GM18873 (cell line): ENCODE measurements around the gene GAPT.

Source experiments
- ATAC-seq: cut with Tn5 transposase; IDR thresholded peaks from one replicate; pipeline ENCODE4 v1.9.1; 2021; ENCODE audit warnings: mild to moderate bottlenecking, moderate library complexity, moderate number of reproducible peaks; ENCODE audit not compliant: unreplicated experiment, low FRiP score

Gene GAPT

DNA sequence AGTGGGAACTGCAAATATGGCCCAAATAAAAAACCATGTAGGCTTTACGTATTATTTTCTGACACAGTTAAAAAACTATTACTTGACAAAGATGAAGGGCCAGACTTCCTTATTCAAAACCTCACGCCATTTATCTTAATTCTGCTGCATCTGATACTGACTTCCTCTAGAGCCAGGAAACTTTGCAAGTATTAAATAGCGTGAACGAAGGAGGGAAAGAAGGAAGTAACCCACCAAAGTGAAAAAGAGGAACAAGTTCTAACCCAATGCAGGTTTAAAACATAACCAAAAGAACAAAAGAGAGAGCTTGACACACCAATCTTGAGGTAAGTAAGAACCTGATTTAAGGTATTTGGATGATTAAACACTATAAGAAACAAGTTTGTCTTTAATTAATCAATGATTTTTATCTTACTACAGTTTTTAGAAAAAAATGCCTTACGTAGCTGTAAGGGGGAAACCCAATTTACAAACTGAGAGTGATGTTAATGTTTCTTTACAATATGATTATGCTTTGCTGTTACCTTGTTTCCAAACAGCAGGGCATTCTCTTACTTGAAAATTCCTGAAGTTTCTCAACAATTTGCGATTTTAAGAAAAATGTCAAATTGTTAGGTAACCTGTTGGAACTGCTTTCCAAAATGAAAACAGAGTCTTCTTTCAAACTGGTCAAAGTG, at the start of gene GAPT:
Gene GAPT, plus strand, starts transcription at position 220 of the 677 bp plus-strand sequence. CDS start 3,102 bp downstream, outside the sequence.
- ATAC-seq, result no peak

DNA sequence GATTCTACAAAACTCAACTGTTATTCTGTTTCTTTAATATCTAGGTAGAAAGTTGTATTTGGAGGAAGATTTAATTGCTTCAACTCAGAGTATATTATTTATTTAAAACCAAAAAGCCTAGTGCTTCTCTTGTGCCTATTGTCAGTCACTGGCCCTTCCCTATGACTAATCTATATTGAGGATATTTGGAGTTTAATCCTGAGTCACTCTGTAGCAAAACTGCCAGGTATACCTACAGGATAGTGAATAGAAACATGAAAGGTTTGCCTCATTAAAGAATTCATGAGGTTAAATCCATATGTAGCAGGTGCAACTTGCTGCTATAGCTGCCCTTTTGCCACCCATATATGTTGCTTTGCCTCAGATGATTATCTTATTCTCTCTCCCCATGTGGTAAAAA, 46.4 kb upstream of the GAPT start:
- no peak for ATAC-seq

DNA sequence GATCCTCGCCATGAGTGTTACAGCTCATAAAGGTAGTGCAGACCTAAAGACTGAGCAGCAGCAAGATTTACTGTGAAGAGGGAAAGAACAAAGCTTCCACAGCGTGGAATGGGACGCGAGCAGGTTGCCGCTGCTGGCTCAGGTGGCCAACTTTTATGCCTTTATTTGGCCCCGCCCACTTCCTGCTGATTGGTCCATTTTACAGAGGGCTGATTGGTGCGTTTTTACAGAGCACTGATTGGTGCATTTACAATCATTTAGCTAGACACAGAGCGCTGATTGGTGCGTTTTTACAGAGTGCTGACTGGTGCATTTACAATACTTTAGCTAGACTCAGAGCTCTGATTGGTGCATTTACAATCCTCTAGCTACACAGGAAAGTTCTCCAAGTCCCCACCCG, 45.2 kb upstream of the GAPT start:
- no peak for ATAC-seq

DNA sequence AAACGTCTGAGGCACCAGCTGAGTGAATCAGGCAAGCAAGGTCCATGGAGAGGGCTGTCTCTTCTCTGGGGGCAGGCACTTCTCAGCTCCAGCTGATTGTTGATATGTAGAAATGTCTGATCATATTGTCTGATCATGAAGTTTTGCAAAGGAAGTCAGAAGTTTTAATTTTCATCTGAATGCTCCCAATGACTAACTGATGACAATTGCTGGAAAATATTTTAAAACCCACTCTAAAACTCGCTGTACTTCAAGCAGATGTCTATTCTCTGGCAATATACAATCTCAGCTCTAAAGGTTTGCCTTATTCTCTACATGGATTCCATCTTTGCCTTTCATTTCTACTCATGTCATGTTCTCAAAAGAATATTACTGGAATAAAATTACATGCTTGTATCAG, 44.0 kb upstream of the GAPT start:
- ATAC-seq, result no peak

DNA sequence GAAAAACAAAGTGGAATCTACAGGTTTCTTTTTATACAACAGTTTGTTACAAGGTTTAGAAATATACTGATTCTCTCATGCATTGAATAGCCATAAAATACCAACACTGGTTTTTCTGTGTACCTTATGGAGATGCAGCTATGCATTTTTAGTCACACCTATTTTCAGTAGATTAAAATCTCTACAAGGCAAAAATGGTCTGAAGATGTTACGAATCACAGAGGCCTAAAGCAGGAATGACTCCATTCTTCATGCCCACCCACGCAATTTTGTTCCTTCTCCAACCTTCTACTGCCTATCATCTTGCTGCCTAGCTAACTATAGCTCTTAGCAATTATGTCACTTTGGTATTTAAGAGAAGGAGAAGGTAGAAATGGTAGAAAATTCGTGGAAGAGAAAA, 41.2 kb upstream of the GAPT start:
- ATAC-seq, result no peak

DNA sequence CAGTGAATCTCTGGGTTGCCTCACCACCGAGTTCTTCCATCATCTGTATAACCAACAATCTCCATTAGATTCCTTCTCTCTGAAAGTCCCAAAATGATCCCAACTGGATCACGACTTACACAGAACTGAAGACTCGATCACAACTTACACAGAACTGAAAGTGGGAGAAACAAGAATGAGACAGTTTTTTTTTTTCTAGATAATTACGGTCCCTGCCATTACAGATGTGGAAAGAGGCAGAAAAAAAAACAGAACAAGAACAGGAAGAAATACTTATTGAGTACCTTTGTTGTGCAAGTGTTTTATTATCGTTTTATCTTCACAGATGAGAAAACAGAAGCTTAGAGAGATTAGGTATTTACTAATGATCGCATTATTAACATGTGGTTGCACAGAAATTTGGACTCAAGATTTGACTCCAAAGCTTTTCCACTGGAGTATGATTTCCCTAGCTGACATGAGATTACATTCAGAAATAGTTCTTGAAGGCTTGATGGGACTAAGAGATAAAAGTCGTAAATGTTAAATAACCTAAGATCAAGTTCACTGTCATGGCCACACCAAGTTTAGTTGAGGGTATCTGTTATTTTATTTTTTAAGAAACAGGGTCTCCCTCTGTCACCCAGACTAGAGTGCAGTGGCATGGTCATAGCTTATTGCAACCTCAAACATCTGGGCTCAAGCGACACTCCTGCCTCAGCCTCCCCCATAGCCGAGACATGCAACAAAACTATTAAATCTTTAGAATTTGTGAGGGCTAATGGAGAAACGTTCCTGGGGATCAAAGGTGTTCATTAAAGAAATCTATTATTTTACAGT, 40.2 kb upstream of the GAPT start:
- ATAC-seq, result no peak

DNA sequence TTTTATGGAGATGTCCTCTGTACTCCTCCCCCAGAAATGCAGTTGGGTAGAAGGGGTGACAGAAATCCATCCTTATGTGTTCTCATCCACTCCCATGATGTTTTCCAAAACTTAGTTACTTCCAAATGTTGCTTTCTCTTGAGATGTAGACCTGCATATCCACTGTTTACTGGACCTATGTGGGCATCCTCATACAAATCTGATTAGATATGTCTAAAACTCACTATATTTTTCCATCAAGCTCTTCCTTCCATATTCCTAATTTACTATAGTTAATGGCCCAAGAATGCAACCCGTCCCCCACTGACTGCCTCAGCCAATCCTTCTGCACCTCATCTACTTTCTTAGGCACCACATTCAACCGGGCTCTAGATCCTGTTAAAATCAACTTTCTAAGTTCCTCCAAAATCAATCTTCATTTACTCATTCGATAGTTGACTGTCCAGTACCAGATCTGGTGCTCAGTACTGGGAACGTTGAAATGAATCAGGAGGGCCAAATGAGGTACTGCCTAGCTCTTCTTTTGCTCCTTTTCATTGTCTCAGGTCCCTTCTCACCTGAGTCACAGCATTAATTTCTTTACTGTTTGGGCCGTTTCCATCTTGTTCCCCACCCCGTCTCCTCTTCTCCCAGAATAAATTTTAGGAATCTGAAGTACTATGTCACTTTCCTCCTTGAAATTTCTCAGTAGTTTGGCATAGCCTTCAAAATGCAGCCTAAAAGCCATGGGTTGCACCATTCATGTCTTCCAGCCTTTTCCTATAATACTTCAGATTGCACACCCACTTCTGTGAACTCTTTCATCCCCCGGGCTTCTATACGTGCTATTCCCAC, 39.3 kb upstream of the GAPT start:
- no peak for ATAC-seq

DNA sequence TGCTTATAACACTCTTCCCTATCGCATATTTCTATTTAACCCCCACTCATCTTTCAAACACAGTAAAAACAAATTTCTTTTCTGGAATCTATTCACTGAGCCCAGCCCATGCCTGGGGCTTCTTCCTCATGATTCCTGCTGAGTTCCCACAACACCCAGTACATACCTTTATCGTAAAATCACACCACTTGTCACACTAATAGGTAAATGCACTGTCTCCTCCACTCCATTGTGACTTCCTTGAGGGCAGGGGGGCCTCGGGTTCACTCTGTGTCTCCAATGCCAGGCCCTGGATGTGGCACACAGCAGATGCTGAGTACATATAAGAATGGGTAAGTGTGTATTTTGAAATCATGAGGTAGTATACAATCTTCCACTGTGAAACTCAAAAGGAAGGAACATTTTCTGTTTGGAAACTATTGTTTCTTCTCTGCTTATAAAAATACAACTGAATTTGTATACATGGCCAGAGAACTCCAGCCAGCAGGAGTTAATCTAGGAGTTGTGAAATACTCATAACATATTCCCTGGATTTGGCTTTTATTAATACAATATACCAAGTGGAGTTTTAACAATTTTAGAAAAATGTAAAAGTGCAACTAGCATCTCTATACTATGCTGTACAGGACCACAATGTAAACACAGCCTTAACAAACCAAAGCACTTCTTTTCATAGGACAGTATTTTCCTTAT, 38.5 kb upstream of the GAPT start:
- ATAC-seq, result no peak

DNA sequence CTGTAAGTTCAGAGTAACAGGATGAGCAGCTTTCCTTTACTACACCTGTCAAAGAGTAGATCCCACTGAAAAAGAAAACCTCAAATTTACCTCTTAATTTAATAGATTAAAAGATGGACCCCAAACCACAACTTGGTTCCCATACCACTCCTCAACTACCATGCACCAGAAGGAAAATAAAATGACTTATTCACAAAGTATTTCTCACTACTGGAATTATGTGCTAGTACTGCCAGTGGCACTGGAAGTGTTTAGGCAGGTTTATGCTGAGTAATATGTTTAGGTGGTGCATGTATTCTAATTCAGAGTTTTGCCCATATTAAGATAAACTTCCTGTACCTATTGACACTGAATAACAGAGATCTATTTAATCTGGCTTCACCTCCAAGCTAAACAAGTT, 37.9 kb upstream of the GAPT start:
- no peak for ATAC-seq

DNA sequence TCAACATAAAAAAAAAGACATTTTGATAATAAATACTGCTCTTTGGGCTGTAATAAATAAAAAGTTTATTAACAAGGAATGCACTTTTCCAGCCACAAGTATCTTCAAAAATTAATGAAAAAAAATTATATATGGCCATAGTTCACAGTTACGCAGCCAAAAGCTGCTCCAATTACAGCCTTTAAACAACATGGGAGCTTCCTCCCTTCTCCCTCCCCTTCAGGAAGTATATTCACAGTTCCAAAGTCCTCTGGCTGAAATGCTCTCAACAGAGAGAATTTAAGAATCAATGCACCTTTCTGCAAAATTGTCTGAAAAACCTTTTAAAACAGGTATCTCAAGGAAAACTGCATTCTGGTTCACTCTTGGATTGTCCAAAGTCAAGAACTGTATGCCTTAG, 37.2 kb upstream of the GAPT start:
- ATAC-seq, result no peak

DNA sequence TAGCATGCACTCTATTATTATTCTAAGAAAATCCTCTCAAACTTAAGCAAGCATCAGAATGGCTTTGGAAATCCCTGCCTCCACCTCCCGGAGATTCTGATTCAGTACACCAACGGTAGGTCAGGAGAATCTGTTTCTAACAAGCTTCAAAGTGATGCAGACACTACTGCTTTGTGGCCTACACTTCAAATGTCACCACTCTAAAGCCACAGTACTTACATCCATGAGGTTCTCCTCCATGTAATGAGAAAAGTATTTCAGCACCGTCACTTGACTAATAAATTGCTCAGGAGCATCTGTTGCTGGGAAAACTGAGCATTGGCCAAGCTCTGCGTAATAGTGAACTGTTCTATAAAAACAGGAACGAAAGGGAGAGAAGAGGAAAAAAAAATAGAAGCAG, 36.2 kb upstream of the GAPT start:
- ATAC-seq, result no peak

DNA sequence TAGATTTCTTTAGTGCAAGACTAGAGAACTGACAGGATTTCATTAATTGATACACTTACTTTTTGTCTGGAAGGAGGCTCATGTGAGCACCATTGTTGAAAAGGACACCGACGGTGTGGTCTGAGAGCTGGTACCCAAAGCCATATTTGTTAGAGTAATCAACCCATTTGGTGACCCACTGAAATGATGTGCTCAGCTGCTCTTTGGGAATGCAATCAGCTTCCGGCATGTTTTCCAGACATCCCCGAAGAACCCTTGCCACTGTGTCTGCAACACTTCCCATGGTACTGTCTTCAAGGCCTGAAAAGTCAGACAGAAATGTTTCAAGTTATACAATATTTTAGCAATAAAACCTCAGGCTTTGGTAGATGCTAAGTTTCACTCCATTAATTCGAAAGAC, 35.8 kb upstream of the GAPT start:
- no peak for ATAC-seq

DNA sequence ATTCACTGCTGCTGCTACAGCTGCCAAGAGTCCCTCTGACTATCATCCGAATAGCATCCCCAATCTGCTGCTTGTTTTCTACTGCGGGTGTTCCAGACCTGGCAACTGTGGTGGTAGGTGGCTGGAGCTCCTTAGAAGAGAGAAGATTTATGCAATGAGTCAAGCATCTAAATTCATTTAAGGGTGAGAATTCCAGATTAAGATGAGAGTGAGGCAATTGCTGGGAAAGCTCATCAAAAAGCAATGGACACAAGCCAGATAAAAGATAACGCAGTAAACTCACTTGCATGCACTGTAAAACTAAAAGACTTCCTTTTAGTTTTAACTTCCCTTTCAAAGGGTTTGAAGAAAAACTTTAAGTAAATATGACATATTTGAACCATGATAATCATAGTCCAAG, 35.2 kb upstream of the GAPT start:
- no peak for ATAC-seq

DNA sequence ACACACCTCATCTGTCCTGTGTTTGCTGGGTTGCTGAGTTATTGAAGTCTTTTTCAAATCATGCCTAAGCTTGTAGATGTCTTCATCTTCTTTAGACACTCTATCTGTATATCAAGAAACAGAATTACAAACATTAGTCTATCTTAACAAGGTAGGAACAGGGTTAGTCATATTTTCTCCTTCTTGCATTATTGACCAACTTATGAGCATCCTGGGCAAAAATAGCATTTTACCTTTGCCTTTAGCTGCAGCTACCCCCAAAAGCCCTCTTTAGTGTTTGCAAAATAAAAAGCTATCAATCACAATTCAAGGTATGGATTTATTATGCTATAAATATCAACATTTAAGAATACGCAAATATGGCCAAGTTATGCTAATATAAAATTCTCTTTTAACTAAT, 34.7 kb upstream of the GAPT start:
- no peak for ATAC-seq

DNA sequence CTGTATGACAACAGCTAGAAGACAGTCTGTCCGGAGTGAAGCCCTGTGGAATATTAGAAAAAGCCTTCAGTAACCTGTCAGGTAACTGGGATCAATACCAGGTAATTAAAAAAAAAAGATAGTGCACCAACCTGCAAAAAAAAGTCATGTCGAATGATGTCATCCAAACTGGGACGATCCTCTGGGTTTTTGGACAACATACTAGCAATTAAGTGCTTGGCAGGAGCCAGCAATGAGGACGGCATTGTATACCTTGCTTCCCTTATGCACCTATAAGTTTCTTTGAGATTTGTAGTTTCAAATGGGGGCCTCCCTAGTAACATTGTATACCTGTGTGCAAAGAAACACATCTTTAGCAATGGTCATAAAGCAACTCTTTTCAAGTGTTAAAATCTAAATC, 34.2 kb upstream of the GAPT start:
- no peak for ATAC-seq

DNA sequence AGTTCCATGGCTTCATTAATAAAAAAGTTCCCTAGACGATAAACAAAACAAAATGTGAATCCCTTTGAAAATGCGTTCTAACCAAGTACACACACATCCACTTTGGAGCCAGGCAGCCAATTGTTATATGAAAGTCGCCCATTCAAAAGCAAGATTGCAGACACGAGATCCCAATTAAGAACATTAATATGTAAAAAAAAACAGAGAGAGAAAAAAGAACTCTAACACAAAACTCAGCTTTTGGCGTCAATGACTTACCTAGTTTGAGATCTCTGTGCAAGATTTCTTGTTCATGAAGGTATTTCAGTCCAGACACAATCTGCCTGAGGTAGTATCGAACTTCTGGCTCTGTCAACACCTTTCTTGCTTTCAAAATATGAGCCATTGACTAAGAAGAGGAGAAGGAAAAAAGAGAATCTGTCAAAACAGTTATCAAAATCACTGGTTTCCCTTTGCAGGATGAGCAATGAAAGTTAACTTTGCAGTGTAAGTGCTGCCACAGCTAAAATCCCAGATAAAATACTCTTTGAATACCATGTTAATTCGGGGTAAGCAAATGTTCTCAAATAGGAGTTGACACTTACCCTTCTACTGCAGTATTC, 33.0 kb upstream of the GAPT start:
- no peak for ATAC-seq

DNA sequence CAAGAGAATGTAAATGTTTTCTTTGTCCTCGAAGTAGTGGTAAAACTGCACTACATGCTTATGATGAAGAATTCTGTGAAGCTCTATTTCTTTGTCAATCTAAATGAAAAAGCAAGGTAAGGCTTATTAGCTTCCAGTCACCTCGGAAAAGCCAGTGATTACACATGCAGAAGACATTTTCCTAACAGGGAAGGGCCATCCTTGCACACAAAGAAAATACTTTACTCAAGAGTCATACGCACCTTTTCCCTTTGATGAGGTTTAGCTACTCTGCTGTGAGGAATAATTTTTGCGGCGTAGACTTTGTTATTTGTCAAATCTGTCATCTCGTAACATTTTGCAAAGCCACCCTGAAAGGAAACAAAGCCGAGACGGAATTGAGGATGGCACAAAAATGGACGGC, 32.5 kb upstream of the GAPT start:
- no peak for ATAC-seq

DNA sequence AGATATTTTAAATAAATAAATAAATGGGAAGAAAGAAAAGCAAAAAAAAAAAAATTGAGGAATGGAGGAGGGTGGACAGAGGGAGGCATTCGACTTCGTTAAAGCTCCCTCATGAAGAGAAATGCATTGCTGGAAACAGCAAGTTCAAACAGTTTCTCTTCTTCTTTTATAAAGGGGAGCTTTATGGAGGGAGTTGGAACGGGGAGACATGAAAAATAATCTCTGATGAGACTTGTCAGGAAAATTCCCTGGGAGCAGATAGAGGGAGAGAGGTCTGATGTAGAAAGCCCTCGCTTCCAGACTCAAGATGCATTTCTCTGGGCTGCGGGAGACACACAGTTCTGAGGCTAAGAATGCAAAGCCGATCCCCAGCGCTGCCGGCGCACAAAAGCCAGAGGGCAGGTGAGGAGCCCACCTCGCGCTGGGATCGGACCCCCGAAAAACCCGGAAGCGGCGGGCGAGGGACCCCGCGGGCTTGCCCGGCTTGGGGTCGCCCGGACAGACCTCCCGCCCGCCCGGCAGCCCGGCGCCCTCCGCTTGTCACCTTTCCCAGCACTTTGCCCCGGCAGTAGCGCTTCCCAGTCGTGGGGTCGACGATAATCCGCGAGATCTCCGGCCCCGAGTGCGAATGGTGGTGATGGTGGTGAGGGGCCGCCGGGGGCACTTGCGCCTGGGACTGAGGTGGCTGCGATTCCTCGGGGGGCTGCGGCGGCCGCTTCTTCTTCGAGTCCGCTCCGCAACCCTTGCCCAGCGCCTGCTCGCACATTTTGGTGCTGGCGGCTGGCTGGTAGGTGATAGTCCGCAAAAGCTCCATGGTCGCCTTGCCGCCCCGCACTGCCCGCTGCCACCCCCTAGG, 31.9 kb upstream of the GAPT start:
- ATAC-seq, result no peak

DNA sequence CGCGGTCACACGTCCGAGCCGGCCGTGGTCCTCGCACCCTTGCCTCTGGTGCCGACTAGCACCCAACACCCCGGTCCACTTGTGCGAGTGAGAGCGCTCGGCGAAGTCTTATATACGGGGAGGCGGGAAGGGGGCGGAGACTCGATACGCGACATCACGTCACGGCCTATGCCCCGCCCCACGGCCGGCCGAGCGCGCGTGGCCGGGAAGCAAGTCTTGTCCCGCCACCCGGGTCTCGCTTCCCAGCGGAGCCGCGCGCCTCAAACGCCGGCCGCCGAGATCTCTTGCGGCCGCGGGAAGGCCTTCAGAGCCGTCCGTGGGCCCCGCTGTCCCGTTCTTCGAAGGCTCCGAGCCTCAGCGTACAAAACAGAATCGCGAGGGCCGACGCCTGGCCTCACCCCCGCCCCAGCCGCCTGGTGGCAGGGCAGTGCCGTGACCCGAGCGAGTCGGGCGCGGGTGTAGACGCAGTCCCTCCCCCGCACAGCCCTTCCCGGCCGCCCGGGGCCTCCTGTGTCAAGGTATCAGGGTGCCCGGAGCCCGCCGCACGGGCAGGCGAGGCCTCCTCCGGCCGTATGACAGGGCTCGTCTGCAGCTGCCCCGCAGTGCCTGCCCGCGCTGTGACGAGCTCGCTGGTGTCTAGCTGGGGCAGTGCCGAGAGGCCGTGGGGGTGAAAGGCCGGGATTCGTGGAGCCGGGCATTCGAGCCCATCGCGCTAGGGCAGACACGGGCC, 31.1 kb upstream of the GAPT start, which contains the start of gene PLK2:
Gene PLK2, minus strand, starts transcription at position 85 of the 730 bp plus-strand sequence. CDS start 127 bp downstream, outside the sequence.
- ATAC-seq, result peak; percentile 61
